PFSK-1 (cell line): ENCODE data around the gene CYBA.

ENCODE experiments used
- FOXP2 ChIP-seq: optimal IDR thresholded peaks from 2 replicates; pipeline ENCODE3; 2011; ENCODE audit warnings: borderline replicate concordance, control low read depth, inconsistent platforms; ENCODE audit not compliant: insufficient read depth; ENCODE audit errors: extremely low read length, extremely low read depth
- POLR2AphosphoS5 ChIP-seq: IDR thresholded peaks from 2 replicates; pipeline ENCODE4 v1.6.1; 2012; ENCODE audit warnings: low read depth, mild to moderate bottlenecking, control low read depth, low read length, moderate library complexity
- SIN3A ChIP-seq: IDR thresholded peaks from 2 replicates; pipeline ENCODE4 v1.6.1; 2012; ENCODE audit warnings: mild to moderate bottlenecking, low read length, moderate library complexity, borderline replicate concordance; ENCODE audit not compliant: insufficient read depth
- TAF1 ChIP-seq: IDR thresholded peaks from 2 replicates; pipeline ENCODE4 v1.6.1; 2012; ENCODE audit warnings: low read length, control low read depth, borderline replicate concordance; ENCODE audit not compliant: insufficient read depth
- TF ChIP-seq, protein P1 (sequence below), 2 experiments: IDR thresholded peaks; 2 replicates each; pipeline versions ENCODE4 v1.6.1 to v1.8.0; 2011 to 2012; ENCODE audit warnings: low read depth in 2 of 2, low read length in 2 of 2, control low read depth in 1 of 2, inconsistent platforms in 1 of 2, mild to moderate bottlenecking in 1 of 2, moderate library complexity in 1 of 2; ENCODE audit not compliant: insufficient read depth in 1 of 2

Gene CYBA

DNA sequence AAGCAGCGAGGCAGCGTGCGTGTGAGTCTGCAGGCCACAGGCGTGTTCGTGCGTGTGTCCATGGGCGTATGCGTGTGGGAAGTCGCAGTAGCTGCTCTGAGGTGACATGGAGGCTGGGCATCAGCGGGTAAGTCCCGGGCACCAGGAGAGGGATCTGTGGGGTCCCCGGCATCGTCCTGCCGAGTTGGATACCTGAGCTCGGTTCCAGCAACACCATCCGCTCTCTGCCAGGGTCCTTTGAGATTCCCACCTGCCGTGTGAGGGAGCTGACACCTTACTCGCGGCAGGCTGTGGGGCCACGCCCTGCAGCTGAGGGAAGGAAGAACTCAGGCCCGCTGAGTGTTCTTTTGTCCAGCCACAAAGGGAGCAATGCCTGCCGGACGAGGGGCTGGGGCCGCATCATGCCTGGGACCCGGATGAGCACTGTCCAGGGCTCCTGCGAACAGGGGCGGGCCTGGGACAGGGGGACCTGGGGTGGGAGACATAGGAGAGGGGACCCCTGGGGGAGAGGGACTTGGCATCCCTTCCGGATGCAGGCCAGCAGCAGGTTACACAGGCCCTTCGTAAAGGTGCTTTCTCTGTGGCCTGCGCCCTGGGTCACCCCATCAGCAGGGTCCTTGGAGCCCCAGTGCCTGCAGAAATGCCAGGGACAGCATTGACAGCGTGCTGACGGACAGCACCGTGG is 40.4 kb upstream of the CYBA start:
- TF ChIP-seq POLR2AphosphoS5 (no peak), SIN3A (no peak), TAF1 (no peak), FOXP2 (no peak)
- TF ChIP-seq, protein P1, sequence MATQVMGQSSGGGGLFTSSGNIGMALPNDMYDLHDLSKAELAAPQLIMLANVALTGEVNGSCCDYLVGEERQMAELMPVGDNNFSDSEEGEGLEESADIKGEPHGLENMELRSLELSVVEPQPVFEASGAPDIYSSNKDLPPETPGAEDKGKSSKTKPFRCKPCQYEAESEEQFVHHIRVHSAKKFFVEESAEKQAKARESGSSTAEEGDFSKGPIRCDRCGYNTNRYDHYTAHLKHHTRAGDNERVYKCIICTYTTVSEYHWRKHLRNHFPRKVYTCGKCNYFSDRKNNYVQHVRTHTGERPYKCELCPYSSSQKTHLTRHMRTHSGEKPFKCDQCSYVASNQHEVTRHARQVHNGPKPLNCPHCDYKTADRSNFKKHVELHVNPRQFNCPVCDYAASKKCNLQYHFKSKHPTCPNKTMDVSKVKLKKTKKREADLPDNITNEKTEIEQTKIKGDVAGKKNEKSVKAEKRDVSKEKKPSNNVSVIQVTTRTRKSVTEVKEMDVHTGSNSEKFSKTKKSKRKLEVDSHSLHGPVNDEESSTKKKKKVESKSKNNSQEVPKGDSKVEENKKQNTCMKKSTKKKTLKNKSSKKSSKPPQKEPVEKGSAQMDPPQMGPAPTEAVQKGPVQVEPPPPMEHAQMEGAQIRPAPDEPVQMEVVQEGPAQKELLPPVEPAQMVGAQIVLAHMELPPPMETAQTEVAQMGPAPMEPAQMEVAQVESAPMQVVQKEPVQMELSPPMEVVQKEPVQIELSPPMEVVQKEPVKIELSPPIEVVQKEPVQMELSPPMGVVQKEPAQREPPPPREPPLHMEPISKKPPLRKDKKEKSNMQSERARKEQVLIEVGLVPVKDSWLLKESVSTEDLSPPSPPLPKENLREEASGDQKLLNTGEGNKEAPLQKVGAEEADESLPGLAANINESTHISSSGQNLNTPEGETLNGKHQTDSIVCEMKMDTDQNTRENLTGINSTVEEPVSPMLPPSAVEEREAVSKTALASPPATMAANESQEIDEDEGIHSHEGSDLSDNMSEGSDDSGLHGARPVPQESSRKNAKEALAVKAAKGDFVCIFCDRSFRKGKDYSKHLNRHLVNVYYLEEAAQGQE (IDR thresholded peaks at IDR 0.05; ENCODE audit: insufficient read depth in 1 of 2, low read depth in 2 of 2, low read length in 2 of 2) = no peak

GRCh38 chr16:88690341-88691128 is 39.7 kb upstream of the CYBA start:
- TF ChIP-seq FOXP2 = no peak
- no peak for TF ChIP-seq TAF1
- TF ChIP-seq, protein P1 (IDR thresholded peaks at IDR 0.05; ENCODE audit: insufficient read depth in 1 of 2, low read depth in 2 of 2, low read length in 2 of 2) = no peak

- TF ChIP-seq FOXP2 = no peak
- TF ChIP-seq TAF1 = no peak
- no peak for TF ChIP-seq SIN3A
- TF ChIP-seq, protein P1 (IDR thresholded peaks at IDR 0.05; ENCODE audit: insufficient read depth in 1 of 2, low read depth in 2 of 2, low read length in 2 of 2) = no peak
- no peak for TF ChIP-seq POLR2AphosphoS5
These were observed 37.3 kb upstream of the CYBA start for GRCh38 chr16:88688013-88688778.

DNA sequence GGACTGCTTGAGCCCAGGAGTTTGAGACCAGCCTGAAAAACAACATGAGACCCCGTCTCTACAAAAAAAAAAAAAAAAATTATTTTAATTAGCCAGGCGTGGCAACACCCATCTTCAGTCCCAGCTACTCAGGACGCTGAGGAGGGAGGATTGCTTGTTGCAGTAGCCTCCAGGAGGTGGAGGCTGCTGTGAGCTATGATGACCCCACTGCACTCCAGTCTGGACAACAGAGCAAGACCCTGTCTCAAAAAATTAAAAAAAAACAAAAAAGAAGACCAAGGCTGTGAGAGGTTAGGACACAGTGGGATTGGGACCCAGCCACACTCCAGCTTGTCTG is 36.8 kb upstream of the CYBA start:
- TF ChIP-seq FOXP2 (no peak), TAF1 (no peak), SIN3A (no peak), POLR2AphosphoS5 (no peak)
- TF ChIP-seq, protein P1 (IDR thresholded peaks at IDR 0.05; ENCODE audit: insufficient read depth in 1 of 2, low read depth in 2 of 2, low read length in 2 of 2) = no peak
